T-helper 2 cell (primary cell): ENCODE results near the gene PNMA1.
A peak's percentile ranks its signal among the peaks of the same experiment; 100 is the strongest.

ENCODE experiments used
- DNase-seq, 5 experiments: peaks; one replicate each; pipeline versions ENCODE4 v3.0.0 to v3.0.0-alpha.2; 2012 to 2022

The PNMA1 gene

DNA sequence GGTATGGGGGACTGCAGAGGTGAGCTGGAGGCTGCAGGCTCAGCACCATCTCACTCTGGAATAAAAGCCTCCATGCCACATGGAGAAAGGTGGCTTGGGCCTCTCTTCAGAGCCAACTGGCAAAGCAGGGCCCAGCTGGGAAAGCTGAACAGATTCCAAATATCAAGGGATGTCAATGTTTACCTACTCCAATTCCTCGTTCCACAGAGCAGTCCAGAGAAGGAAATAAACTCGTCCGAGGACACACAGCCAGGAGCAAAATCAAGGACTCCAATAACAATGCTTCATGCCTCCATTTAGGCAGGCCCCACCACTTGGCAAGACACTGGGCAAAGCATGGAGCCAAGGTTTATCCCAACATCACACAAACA is 36.3 kb upstream of the PNMA1 start:
- DNase-seq: no peak

DNA sequence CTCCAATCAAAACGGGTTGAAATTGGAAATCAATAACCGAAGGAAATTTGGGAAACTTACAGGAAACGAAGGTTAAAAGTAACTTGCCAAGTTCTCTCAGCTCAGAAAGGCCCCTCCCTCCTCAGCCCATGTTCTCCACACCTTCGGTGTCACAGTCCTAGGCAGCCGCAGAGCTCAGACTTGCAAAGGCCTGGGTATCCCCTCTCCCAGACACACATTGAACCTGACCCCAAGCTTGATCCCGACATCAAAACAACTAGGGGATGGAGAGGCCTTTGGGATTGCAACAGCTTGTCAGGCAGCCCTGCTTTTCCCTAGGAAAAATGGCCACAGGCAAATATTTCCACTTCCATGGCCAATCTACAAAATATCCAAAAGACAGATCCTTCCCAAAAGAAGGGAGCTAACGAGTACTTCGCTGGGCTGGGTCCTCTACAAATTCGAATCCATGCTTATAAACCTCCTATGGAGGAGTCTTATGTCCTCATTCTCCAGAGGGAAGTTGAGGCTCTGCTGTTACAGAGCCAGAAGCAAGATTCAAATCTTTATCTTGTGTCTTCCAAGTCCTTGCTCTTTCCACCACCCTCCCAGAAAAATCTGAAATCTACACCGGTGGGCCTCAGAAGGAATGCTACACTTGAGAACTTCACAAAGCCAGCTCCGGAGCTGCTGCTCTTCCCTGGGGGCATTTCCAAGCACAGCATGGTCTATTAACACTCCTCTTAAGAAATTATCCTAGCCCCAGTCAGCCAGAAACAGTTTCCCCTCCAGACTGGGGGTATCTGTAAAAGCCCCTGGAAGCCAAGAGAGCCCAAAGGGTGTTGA is 35.7 kb upstream of the PNMA1 start:
- DNase-seq: no peak

GRCh38 chr14:73748858-73749357 is 34.7 kb upstream of the PNMA1 start:
- DNase-seq: no peak

DNA sequence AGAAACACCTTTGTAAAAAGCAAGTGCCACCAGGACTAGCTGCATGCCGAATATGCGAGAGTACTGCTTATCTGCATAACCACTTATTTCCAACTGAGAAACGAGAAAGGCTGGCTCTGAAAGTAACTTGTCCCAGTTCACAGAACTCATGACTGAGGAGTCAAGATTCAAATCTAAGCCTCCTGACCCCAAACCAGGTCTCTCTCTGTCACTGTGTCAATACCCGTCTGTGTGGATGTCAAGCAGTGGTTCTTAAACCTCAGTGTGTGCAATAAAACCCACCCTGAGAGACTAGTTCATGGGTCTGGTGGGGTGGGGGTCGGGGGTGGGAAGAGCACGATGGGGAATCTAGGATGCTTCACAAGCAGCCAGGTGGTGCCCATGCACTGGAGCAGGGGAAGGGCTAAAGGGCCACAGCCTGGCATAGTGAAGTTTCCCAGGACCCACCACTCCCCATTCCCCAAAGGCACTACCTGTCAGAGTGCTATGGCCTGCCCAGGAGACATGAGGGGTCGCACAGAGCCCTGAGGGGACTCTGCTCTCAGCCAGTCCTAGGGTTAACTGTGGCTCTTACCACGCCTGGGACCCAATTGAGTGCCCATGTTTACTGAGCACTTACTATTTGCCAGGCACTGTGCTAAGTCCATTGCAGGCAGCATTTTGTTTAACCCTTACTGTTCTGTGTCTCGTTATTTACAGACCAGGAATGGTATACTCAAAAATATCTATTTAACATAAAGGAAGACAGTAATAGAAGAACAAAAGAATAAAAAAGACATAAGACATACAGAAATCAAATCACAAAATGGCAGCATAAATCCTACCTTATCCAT is 33.4 kb upstream of the PNMA1 start:
- peak in 1 of 5 experiments; percentile 68 for DNase-seq

GRCh38 chr14:73746520-73747378 is 32.6 kb upstream of the PNMA1 start:
- no peak for DNase-seq

DNA sequence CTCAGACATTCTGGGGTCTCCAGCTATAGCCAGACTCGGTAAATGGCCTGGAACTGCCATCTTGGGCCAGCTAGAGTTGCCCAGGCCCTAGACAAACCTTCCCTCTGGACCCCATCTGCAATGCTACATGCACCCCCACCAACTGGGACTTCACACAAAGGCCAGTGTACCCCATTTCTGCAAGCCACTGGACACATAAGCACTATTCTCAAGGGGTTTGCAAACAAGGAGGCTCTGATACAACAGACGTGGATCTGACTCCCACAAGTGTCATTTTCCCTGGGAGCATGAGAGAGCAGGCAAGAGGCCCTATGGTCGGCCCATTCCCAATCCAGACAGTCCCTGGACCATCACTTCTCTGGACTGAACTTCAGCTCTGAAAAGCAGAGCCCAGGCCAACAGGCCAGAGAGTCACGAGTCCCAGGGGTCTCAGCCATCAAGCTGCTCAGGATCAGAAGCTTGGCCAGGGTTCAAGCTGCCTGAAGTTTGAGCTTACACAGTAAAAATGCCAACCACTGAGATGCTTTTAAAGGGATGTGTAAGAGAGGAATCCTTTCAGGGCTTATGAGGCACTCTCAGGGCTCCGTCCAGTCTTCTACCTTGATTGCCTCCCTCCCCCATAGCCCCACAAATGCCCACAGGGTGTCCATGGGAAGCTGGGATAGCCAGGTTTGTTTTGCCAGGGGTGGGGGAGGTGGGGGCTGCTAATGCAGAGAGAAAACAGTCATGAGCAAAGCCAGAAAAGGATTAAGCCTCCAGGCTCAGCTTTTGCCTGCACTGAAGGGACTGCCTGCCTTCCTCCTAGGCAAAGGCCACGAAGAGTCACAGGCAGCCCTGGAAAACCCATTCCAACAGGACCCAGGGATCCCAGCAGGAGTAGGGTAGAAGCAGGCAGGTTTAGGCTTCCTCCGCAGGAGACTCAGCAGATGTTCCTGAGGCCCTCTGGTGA is 31.7 kb upstream of the PNMA1 start:
- no peak for DNase-seq

DNA sequence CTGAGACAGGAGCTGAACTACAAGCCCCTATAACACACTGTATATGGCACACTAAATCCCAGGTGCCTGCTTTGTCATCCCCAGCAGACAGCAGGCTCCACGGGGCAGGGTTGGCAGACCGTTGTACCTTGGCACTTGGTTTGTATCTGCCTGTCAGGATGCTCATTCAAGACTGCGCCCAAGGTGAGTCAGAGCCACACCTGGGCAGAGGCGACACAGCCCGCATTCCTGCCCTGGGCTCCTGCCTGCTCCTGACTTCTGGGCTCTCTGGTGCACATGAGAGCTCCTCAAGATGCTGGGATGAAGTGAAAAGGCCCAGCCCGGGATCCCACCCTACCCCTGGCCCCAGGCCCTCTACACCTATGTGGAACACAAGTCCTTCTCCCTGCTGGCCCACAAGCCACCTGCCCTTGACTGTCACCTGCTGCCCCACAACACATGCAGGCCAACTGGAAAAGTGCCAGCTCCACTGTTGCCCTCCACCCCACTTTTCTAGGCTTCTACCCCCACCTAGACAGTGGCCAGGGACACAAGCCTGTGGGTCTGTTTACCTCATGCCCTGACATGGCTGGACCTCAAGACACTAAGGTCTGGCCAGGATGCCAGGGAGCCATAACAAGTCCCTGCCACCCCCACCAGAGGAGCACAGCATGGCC is 30.8 kb upstream of the PNMA1 start:
- DNase-seq: no peak

- DNase-seq: no peak
These were observed 30.1 kb upstream of the PNMA1 start for GRCh38 chr14:73744175-73744867.

GRCh38 chr14:73743431-73743931 is 29.3 kb upstream of the PNMA1 start:
- peak in 4 of 5 experiments; percentile 38 to 86 (median 54) for DNase-seq

GRCh38 chr14:73742520-73743238 is 28.5 kb upstream of the PNMA1 start:
- DNase-seq: no peak

DNA sequence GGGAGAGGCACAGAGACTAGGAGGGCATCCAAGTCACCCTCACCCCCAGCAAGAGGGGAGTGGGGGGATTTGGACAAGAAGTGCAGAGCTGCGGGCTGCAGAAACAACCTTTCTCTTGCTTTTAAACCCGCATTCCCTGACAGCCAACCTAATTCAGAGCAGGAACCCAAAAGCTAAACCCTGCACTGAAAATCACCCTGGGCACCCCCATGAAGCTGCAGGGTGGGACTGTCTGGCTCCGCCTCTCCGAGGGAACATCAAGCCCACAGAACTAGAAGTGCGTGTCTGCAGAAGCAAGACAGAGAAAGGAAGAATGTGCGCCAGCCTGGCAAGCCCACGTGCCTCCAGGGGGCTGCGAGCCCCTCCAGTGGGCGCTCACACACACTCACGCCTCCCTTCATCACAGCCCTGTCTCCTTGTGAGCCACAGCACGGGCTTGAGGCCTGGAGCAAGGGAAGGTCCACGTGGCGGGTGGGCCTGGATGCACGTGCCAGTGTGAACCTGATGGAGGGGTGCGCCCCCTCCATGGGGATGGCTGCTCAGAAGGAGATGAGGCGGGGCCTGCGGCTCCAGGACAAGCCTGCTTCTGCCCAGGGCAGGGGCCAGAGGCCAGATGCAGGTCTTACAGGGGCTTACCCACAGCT is 27.8 kb upstream of the PNMA1 start:
- peak in 1 of 5 experiments; percentile 72 for DNase-seq

- peak in 4 of 5 experiments; percentile 61 to 79 (median 64) for DNase-seq
These were observed 27.2 kb upstream of the PNMA1 start for GRCh38 chr14:73741386-73741875.

DNA sequence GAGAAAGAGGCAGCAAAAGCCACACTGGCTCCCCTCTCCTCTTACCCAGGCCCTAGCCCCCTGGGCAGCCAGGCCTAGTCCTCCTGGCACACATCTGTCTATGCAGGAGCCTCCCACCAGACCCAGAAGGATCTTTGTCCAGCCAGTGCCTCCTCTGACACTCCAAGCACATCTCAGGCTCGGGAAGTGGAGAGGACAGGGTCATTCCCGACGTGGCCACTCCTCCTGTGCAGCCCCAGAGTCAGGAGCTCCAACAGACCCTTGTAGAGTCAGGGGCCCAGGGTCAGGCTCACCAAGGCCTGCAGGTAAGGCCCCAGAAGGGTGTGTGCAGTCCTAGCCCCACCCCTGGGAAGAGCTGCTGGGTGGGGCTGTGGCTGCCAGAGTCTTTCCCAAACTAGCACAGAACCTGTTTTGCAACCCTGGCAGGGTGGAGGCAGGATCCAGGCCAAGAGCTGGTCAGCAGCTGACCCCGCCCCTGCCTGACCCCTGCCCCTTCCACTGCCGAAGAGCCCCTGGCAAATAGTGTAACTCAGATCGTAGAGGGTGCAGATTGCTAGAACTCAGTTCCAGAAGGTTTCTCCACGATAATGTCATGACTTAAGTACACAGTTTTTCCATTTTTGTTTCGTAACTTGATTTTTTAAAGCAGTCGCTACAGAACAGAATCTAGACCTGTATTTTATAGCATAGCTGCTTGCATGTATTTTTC is 26.6 kb upstream of the PNMA1 start:
- no peak for DNase-seq

- no peak for DNase-seq
These were observed 25.9 kb upstream of the PNMA1 start for GRCh38 chr14:73739899-73740617.

- no peak for DNase-seq
These were observed 25.2 kb upstream of the PNMA1 start for GRCh38 chr14:73739174-73739898.

DNA sequence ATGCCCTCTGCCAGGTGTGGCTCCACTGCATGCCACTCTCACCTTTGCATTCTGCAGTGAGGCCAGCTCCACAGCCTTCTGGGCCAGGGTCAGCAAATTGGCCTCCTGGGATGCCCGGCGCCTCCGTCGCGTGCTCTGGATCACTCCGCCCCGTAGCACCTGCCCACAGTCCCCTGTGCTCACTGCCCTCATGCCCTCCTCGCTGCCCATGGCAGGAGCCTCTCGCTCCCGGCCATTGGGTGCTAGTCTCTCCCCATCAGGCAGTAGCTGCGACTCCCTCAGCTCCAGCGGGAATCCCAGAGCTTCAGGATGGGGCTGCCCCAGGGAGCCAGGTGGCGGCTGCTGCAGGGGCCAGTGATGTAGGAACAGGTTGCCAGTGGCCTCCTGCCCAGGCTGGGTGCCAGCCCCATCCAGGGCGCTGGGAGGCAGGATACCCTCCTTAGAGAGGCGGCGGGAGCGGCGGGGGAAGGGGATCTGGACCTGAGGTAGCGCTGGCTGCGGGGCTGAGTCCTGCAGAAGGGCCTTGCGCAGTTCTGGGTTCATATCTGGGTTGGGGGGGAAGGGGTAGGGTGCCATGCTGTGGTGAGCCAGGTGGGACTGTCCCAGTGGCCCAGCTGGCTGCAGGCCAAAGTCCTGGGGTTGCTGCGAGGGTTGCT is 24.5 kb upstream of the PNMA1 start:
- no peak for DNase-seq
